Hepatic stellate cell (primary cell): ENCODE results near the gene MKRN2.
A peak's percentile ranks its signal among the peaks of the same experiment; 100 is the strongest.
"Not testable (repeated sequence)": the region's sequence is repeated elsewhere in the genome, so short reads cannot be mapped to it uniquely, and the experiment has no call there.

Experiments used
- DNase-seq: peaks from one replicate; pipeline ENCODE4 v3.0.0; 2011; ENCODE audit warnings: low spot score

The MKRN2 gene

GRCh38 chr3:12588039-12589009, 31.4 kb downstream of the MKRN2 start:
- DNase-seq: no peak

- no peak for DNase-seq
Measured at GRCh38 chr3:12590096-12590495, 33.2 kb downstream of the MKRN2 start.

GRCh38 chr3:12591456-12591855, 34.6 kb downstream of the MKRN2 start:
- DNase-seq: no peak

GRCh38 chr3:12591997-12592715, 35.3 kb downstream of the MKRN2 start:
- no peak for DNase-seq

- DNase-seq: no peak
Measured at GRCh38 chr3:12593473-12593872, 36.6 kb downstream of the MKRN2 start.

- DNase-seq: no peak
Measured at GRCh38 chr3:12598890-12599289, 42.0 kb downstream of the MKRN2 start.

GRCh38 chr3:12601072-12601471, 44.2 kb downstream of the MKRN2 start:
- no peak for DNase-seq

GRCh38 chr3:12603969-12604368, 47.1 kb downstream of the MKRN2 start:
- DNase-seq: no peak

- no peak for DNase-seq
Measured at GRCh38 chr3:12608376-12608775, 51.5 kb downstream of the MKRN2 start.

GRCh38 chr3:12611117-12611516, 54.2 kb downstream of the MKRN2 start:
- DNase-seq: no peak

- DNase-seq: no peak
Measured at GRCh38 chr3:12612514-12613226, 55.8 kb downstream of the MKRN2 start.

- no peak for DNase-seq
Measured at GRCh38 chr3:12613250-12613649, 56.4 kb downstream of the MKRN2 start.

- DNase-seq: no peak
Measured at GRCh38 chr3:12615266-12615665, 58.4 kb downstream of the MKRN2 start.

GRCh38 chr3:12618426-12618825, 61.5 kb downstream of the MKRN2 start:
- DNase-seq: no peak

GRCh38 chr3:12620305-12620704, 63.4 kb downstream of the MKRN2 start:
- DNase-seq: no peak

GRCh38 chr3:12620729-12621128, 63.8 kb downstream of the MKRN2 start:
- no peak for DNase-seq

- no peak for DNase-seq
Measured at GRCh38 chr3:12622335-12622734, 65.4 kb downstream of the MKRN2 start.

GRCh38 chr3:12624056-12624455, 67.2 kb downstream of the MKRN2 start:
- DNase-seq: no peak

- not testable (repeated sequence) for DNase-seq
Measured at GRCh38 chr3:12624964-12625363, 68.1 kb downstream of the MKRN2 start.

GRCh38 chr3:12627370-12627769, 70.5 kb downstream of the MKRN2 start:
- DNase-seq: no peak

- DNase-seq: no peak
Measured at GRCh38 chr3:12628813-12629212, 71.9 kb downstream of the MKRN2 start.

- peak; percentile 42 for DNase-seq
Measured at GRCh38 chr3:12629560-12629959, 72.7 kb downstream of the MKRN2 start.

GRCh38 chr3:12630292-12630691, 73.4 kb downstream of the MKRN2 start:
- no peak for DNase-seq
